NCI-H2196 treated with DMSO at 0.1 percent for 48 hours (cell line): ENCODE data around the gene PRUNE2.
"Not testable (repeated sequence)": the region's sequence is repeated elsewhere in the genome, so short reads cannot be mapped to it uniquely, and the experiment has no call there.

Source experiments
- DNase-seq: peaks from one replicate; lab custom pipeline; 2025; ENCODE audit not compliant: unreplicated experiment; lab: John Stamatoyannopoulos, UW

PRUNE2 gene, protein sequence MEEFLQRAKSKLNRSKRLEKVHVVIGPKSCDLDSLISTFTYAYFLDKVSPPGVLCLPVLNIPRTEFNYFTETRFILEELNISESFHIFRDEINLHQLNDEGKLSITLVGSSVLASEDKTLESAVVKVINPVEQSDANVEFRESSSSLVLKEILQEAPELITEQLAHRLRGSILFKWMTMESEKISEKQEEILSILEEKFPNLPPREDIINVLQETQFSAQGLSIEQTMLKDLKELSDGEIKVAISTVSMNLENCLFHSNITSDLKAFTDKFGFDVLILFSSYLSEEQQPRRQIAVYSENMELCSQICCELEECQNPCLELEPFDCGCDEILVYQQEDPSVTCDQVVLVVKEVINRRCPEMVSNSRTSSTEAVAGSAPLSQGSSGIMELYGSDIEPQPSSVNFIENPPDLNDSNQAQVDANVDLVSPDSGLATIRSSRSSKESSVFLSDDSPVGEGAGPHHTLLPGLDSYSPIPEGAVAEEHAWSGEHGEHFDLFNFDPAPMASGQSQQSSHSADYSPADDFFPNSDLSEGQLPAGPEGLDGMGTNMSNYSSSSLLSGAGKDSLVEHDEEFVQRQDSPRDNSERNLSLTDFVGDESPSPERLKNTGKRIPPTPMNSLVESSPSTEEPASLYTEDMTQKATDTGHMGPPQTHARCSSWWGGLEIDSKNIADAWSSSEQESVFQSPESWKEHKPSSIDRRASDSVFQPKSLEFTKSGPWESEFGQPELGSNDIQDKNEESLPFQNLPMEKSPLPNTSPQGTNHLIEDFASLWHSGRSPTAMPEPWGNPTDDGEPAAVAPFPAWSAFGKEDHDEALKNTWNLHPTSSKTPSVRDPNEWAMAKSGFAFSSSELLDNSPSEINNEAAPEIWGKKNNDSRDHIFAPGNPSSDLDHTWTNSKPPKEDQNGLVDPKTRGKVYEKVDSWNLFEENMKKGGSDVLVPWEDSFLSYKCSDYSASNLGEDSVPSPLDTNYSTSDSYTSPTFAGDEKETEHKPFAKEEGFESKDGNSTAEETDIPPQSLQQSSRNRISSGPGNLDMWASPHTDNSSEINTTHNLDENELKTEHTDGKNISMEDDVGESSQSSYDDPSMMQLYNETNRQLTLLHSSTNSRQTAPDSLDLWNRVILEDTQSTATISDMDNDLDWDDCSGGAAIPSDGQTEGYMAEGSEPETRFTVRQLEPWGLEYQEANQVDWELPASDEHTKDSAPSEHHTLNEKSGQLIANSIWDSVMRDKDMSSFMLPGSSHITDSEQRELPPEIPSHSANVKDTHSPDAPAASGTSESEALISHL (N-terminal part only)

DNA sequence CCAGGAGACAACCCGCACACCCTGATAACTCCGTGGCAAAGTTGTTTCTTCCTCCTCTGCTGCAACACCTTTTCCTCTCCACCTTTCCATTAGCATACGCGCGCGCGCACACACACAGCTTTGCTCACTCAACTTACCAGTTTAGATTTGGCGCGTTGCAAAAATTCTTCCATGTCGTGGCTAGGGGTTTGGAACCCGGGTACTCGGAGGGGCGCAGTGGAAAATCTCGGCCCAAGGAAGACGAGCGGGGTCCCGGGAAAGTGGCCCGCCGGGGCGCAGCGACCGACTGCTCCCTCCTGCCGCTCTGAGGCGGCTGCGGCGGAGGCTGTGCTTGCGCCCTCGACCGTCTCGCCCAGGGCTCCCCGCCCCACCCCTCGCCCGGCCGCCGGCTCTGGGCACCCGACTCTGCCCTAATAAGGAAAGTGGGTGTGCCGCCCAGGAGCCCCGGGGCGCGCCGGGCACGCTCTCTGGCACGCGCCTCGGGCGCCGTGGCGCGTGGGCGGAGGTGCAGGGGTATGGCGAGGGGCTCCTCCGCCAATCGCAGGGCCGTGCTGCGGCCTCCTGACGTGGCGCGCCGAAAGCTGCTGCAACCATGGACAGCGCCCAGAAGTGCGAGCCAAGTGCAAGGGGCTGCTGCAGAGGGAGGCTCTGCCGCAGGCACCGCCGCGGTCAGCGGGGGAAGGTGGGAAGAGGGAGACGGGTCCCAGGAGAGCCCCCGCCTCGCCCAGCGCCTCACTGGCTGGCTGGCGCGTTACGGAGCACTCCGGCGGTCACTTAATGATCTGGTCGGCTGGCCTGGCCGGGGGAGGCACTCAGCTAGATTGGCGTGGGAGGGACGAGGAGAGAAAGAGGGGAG, at the start of gene PRUNE2:
PRUNE2 (minus strand) TSS at position 324 of the 856 bp plus-strand sequence; CDS start at position 173, 151 bp downstream.
- peak; percentile 28 for DNase-seq

DNA sequence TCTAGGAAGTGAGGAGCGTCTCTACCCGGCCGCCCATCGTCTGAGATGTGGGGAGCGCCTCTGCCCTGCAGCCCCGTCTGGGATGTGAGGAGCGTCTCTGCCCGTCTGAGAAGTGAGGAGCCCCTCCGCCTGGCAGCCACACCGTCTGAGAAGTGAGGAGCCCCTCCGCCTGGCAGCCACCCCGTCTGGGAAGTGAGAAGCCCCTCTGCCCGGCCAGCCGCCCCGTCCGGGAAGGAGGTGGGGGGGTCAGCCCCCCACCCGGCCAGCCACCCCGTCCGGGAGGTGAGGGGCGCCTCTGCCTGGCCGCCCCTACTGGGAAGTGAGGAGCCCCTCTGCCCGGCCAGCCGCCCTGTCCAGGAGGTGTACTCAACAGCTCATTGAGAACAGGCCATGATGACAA, 49.5 kb upstream of the PRUNE2 start:
- not testable (repeated sequence) for DNase-seq

DNA sequence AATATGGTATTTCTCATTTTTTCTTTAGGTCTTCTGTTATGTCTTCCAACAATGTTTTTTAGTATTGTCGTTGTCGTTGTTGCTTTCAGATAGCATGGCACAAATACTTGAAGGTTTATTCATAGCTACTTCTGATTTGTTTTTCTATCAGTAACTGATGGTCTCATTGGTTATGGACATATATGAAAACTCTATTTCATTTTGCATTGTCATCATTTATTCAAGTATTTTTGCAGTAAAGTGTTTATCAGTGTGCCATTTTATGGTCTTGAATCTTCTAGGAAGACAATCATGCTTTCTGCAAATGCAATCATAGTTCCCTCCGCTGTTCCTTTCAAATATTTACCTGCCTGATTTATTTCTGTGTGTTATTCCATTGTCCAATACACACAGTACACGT, 44.0 kb upstream of the PRUNE2 start:
- no peak for DNase-seq

- DNase-seq: no peak
These were observed 38.1 kb upstream of the PRUNE2 start for GRCh38 chr9:76944011-76944410.

GRCh38 chr9:76943054-76943453, 37.1 kb upstream of the PRUNE2 start:
- DNase-seq: no peak

DNA sequence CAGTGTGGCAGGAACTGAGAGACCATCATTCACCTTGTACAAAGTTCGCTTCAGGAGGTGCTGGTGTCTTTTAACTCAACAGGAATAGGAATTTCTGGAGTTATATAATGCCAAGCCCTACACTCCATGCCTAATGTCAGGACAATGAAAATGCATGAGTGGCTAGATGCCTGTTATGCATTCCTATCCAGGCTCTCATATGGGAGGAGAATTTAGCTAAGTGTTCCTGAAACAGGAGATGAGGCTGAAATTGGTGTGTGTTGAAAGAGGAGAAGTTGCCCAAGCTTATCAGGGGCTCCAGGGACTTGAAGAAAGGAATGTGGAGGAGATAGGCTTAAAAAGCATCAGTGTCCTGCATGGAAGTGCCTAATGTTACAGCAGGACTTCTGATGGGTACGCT, 26.8 kb upstream of the PRUNE2 start:
- no peak for DNase-seq

- DNase-seq: no peak
These were observed 26.4 kb upstream of the PRUNE2 start for GRCh38 chr9:76932265-76932664.

DNA sequence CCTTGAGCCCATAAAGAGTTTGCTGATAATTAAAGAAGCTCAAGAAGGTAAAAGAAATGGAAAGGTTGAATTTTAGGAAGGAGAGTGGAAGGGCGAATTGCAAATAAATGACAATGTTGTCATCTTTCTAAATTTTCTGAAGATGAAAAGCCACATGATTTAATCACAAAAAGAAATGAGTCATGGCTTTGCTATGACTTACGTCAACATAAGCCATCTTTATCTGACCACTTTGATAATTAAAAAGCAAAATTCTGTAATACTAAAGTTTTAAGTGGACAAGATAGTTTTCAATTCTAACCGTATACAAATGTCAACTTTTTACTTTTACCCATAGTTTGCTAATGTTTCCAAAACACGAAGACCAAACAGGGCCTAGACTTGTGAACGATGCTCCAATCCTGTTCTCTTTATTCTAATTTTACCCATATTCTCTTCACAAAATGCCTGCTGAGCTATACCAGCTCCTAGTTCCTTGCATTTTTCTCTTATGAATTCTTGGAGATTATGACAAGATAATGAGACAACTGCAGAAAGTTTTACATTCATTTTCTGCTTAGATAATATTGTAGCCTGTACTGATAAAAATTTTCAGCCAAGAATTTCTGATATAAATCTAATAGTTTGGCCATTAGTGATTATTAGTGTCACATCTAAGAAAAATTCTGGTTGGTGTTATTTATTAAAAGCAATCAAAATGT, 21.8 kb upstream of the PRUNE2 start:
- DNase-seq: no peak

DNA sequence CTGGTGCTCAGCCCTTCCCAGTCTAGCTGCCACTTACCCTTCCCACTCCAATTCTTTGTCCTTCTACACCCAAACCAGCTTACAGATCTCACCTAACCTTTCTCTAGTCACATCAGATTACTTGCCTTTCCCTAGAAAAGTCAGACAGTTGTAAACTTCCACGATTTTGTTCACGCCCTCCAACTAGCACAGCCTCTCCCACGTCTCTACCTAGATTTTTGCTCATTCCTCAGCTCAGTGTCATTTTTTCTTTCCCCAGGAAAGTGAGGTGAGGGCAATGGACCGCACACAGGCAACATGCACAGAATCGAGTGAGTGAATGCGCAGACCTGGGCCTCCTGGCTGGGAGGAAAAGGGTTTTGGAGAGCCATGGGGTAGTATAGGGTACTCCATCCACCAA, 20.9 kb upstream of the PRUNE2 start:
- DNase-seq: no peak

DNA sequence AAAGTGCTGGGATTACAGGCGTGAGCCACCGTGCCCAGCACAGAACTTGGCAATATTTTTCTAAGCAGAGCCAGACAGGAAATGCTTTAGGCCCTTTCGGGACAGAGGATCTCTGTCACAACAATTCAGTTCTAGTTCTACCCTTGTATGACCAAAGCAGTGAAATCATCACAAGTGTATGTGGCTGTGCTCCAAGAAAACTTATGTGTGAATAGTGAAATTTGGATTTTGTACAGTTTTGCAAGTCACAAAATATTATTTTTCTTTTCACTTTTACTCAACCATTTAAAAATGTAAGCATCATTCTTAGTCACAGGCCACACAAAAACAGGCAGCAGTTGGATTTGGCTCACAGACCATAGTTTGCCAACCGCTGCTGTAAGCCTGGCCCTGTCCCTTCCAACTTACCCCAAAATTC, 20.4 kb upstream of the PRUNE2 start:
- DNase-seq: no peak

DNA sequence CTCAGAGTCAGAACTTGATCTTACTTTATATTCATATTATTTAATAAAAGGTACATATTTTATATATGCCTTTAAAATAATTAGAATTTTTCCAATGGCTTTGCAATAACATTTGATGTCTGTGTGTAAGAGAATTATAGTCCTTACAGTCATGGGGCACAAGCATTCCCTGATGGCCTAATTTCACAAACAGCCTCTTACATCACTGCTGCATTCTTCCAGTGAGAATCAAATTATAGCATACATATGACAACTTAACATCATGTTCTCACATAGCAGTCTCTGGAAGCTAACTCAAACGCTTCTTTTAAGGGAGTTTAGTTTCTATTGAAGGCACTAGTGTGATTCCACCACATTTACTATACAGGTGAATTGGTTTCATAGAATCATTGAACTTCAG, 15.3 kb upstream of the PRUNE2 start:
- no peak for DNase-seq

DNA sequence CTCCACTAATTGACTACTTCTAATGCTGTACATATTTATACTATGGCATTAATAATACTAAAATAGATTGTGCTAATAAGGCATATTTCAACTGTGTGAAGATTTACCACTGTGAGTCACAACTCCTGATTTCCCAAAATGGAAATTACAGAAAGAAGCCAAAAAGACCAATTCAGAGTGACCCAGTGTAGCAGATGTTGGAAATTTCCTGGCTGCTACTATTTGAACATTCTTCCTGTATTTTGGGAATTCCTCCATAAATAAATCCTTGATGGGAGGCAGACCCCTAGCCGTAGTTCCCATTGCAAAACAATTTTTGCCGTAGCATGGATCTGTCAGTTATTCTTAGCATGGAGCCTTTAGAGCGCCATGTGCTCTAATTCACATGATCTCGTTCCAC, 11.4 kb upstream of the PRUNE2 start:
- DNase-seq: no peak

DNA sequence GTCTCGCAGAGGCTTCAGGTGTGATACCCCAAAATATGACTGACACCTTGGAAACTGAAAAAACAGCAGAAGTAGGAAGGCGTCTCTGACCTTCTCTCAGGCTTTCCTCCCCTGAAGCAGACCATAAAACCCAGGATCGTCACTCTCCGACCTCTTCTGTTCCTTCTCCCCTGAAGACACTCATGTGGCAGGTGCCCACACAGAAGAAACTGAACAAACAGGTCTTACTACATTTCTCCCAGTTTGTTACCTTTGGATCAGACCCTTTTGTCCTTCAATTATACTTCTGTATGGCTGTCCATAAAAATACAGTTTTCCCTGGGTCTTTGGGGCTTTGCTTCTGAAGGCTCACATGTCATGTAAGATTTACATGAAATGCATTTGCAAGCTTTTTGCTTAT, 10.3 kb upstream of the PRUNE2 start:
- no peak for DNase-seq

DNA sequence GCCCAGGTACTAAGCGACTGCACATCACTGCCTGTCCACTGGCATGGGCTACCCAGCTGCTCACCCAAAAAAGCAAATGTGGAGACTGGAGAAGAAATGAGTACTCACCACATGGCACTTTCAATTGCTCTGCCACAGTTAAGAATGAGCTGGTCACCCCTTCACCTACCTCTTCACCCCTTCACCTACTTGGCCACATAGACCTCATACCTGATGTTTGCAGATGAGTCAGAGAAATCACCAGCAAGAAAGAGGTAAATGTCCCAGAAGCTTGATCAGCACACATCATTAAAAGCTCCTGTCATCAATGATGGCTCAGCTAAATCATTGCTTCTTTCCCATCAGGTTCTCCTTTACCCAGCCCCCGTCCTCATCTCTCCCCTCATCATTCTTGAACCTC, 7.6 kb upstream of the PRUNE2 start:
- DNase-seq: no peak

DNA sequence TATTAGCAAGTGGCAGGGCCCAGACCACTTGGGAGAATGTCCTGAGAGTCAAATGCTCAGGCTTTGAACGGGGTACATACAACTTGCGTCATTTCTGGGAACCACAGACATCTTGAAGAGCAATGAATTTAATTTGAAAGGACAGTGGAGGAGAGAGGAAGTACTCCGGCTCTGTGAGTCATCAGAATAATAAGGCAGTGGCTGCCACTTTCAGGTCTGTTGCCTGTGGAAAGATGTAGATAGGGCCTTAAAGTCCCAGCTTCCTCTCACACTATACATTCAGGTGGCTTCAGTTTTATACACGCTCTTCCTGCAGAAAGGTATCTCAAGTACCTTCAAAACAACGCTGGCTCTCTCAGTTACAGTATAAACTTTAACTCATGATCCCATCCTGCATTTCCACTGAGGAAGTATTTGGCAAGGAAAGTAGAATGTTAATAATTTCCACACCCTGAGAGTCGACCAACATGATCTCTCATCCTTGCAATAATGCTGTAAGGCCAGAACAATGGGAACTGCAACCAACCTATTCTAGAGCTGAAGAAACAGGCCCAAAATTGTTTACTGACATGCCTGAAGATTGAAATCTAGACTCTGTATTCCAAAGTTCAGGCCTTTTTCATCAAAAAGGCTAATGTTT, 6.8 kb upstream of the PRUNE2 start:
- DNase-seq: no peak

- no peak for DNase-seq
These were observed 6.1 kb upstream of the PRUNE2 start for GRCh38 chr9:76911971-76912370.

GRCh38 chr9:76910861-76911260, 4.9 kb upstream of the PRUNE2 start:
- DNase-seq: no peak

DNA sequence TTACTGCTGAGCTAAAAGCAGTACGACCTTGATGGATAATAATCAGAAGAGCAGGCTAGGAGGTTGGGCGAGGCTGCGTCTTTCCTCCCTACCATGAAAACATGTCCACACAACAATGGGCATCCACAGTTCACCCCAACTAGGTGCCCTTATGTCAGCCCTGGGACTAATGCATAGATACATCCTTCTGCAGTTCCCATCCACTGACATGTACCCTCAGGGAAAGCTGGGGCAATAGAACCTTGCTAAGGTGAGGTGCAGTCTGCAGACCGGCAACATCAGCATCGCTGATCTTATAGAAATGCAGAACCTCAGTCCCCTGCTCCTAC, 697 bp upstream of the PRUNE2 start:
- no peak for DNase-seq

DNA sequence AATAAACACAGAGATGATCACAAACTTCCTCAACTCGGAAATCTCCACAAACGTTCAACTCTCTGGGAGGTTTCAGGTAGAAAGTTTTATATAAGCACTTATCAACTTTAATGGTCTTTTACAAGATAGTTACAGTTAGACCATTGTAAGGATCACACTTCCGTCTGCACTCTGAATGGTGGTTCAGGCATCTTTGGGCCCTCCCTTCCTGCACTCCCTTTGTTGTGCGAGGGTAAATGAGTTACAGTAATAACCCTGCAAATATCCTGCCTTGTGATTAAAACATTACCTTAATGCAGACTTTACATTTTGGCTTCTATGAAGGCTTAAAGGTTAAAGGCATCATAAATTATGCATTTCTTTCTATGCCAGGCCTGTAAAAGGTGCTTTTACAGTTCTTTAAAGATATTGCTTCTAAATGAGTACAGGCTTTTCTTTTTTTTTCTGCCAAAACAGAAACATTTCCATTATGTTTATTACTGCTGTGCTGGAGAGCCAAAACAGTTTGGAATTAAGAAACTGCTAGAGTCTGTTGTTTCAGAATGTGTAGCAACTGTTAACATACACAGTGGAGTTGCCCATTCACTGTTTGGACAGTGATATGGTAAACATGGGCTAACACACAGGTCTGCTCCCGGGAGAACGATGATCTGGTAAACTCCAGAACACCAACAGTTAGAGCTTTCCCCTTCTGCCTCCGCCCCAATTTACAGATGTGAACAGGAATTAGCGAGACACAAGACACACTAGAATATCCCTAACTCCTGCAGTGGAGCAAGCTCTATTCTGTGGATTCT, 1.1 kb downstream of the PRUNE2 start:
- no peak for DNase-seq
